GM18517 (cell line): Measurements from ENCODE around the gene IPO9.

Experiments used
- ATAC-seq: cut with Tn5 transposase; IDR thresholded peaks from one replicate; pipeline ENCODE4 v1.9.1; 2021; ENCODE audit warnings: mild to moderate bottlenecking, moderate library complexity; ENCODE audit not compliant: unreplicated experiment

IPO9 gene

DNA sequence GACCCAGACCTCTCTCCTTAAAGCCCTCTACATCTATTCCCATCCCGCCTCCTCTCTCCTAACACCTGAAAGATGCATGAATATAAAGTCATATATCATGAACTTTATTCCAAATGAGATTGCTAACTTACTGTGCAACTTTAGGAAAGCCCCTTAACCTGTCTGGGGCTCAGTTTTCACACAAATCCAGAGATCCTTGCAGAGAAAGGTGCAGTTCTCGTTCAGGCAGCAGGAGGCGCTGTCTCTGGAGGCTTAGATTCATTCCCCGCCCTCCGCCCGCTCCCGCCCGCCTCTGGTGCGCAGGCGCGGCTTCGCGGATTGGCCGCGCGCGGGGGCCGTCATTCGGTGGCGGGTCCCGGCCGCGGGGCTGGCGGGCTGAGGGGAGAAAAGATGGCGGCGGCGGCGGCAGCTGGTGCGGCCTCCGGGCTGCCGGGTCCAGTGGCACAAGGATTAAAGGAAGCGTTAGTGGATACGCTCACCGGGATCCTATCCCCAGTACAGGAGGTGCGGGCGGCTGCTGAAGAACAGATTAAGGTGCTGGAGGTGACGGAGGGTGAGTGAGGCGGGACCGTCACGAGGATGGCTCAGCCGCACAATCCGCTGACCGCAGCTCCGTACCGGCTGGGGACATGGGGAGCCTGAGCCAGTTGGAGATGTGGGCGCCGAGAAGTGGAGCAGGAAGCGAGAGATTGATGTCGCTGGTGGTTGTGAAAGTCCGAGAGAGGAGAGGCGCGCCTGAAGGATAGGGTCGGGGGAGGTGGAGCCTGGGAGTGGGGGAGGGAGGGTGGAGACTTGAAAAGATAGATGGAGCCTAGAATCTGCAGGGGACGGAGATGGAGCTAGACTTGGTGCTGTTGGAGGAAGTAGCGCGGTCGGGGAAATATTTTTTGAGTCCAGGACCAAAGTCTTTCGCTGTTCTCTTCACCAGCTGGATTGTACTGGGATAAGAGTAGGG lies at the start of gene IPO9:
Gene IPO9 (plus strand): TSS at position 338 of the 955 bp plus-strand sequence. CDS start 53 bp downstream, at position 391.
- ATAC-seq: peak; percentile 83

DNA sequence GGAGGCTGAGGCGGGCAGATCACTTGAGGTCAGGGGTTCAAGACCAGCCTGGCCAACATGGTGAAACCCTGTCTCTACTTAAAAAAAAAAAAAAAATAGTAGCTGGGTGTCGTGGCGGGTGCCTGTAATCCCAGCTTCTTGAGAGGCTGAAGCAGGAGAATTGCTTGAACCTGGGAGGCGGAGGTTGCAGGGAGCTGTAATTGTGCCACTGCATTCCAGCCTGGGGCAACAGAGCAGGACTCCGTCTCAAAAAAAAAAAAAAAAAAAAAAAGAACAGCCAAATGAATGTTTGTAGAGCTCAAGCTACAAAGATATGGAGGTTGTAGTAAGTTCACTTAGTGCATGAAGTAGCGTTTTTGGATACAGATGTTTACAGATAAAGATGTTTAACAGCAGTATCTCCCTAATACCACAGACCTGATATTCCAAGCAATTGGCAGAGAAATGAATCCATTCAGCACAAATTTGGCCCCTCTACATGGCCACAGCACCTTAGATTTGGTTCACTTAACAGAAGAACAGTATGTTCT lies 49.5 kb upstream of the IPO9 start:
- ATAC-seq: no peak

DNA sequence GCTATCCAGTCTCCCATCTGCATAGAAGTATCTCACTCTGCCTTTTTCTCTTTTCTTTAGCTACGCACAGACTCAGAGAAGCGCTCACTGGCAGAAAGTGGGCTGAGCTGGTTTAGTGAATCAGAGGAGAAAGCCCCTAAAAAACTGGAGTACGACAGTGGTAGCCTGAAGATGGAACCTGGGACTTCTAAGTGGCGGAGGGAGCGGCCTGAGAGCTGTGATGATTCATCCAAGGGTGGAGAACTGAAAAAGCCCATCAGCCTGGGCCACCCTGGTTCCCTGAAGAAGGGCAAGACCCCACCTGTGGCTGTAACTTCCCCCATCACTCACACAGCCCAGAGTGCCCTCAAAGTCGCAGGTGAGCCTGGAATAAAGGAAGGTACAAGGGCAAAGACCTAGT lies 48.0 kb upstream of the IPO9 start:
- ATAC-seq: no peak

DNA sequence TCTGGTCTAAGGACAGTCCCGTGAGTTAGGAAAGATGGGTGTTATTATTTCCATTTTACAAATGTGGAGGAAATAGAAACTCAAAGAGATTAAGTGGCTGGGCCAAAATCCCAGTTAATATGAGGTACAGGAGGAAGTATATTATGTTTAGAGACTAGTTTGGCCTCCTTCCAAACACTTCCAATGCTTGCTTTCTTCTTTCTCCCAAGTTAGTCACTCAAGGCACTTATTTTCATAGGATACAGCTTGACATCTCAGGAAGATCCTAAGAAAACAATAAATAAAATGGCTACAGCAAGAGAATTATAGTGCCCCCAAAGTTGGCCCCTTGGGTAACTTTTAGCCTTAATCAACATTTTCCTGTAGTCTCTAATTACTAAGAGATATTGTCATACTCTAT lies 47.5 kb upstream of the IPO9 start:
- ATAC-seq: no peak

- no peak for ATAC-seq
Observed at GRCh38 chr1:201782353-201782752, 46.6 kb upstream of the IPO9 start.

DNA sequence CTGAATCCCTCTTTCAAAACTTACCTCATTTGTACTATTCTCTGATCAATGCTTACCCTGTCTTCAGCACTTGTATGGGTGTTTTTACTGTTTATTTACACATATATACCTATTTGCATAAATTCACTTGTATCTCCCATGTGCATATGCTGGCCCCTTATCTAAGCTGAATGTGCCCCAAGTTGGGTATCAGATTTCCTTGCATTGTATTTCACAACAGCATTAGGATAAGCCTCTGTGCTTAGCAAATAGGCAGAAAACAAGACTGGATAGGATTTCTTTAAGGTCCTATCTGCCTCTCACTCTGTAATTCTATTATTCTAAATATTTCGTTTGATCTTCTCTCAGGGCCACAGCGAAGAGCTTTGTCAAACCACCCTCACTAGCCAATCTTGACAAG lies 45.9 kb upstream of the IPO9 start:
- ATAC-seq: no peak

DNA sequence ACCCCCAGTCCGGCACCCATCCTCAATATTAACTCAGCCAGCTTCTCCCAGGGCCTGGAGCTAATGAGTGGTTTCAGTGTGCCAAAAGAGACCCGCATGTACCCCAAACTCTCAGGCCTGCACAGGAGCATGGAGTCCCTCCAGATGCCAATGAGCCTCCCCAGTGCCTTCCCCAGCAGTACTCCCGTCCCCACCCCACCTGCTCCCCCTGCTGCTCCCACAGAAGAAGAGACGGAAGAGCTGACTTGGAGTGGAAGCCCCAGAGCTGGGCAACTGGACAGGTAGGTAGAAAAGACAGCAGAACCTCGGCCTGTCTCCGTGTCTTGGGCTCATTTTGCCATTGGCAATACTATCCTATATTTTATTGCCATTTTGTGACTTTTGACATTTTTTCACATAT lies 45.4 kb upstream of the IPO9 start:
- ATAC-seq: no peak

DNA sequence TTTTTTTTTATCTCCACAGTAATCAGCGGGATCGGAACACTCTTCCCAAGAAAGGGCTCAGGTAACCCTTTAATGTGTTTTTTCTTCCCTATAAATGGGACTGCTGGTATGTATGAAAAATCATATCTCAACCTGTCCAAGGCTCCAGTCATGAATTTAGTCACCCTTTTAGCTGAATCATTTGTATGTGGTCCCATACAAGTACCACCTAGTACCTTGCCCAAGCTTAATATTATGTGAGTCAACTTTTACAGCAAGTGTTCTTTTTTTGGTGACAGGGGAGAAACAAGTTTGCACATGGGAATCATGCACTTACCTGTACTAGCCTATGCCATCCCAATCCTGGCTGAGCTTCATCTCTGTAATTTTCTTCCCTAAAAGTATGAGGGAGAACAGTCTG lies 43.7 kb upstream of the IPO9 start:
- ATAC-seq: no peak

DNA sequence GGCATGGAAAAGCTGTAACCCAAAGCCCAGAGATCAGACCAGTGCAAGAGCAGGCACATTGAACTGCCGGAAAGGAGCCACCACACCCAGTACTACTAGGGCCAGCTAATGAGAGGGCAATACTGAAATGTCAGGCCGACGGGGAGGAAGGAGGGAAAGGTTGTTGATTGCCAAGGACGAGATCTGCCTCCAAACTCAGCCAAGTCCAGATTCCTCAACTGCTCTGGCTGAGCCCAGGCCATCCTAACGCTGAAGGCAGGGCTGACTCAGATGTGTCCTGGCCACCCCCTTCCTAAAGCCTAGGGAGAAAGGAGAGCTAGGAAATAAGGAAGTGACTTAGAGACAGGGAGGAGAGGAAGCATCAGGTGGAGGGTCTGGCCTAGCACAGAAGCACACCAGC lies 42.1 kb upstream of the IPO9 start:
- ATAC-seq: no peak

GRCh38 chr1:201788296-201788695 lies 40.7 kb upstream of the IPO9 start:
- ATAC-seq: no peak

DNA sequence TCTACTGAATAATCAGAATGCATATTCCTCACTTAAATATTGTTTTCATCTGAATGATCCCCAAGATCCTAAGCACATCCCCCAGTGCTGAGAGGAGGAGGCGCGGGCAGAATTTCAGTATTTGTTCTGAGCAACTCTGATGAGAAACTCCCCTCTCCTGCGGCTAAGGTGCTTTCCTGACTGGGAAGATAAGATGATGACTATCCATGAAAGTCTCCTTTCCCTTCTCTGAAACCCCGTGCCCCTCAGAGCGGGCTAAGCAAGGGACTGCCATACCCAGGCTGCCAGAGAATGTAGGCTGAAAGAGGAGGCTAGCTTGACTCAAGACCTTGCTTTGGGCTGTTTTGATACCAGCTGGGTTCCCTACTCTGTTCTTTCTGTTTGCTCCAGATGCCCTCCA lies 39.7 kb upstream of the IPO9 start:
- no peak for ATAC-seq

DNA sequence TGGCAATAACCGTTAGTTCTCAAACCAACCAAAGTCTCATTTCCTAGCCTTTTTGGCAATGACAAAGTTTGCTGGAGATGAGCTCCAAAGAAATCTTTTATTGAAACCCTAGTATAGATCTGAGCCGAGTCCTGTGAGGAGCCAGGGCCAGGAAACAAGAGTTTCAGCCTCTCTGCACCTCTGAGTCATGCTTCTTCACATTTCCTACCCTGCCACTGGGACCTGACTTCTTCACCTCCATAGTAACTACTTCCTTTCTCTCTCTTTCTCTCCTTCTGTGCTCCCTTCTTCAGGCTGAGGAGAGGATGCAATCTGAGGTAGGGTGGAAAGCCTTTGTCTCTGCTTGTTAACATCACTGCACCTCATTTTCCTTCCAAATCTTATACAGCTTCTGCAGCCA lies 38.7 kb upstream of the IPO9 start:
- no peak for ATAC-seq

DNA sequence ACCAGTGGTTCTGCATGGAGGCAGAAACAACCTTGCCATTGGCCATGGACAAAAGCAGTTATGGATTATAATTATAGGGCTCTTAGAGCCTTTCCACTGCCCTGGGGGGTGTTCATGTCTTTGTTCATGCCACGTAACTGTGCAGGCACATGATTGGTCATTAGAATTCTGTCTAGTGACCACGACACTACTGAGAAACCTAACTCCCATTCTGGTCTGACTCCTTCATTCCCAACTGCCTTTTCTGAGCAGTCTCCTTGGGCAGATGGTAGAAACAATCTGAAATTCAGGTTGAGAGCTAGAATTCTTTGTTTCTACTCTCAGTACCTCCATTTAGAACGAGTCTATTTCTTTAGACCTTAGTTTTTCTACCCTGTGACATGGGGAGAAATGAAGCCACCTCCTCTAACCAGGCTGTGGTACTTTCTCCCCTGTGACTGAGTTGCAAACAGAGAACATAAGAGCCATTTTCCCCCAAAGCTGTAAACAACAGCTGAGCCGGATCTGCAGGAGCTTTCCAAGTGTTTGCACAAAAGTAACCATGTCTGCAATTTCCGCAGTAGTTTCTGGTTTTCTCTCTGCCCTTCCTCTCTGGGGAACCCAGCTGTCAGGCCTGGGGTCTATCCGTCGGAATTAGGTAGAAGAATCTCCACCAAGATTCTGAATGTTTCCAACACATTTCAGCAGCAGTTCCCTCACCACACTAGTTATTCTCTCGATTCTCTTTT lies 37.7 kb upstream of the IPO9 start:
- no peak for ATAC-seq

DNA sequence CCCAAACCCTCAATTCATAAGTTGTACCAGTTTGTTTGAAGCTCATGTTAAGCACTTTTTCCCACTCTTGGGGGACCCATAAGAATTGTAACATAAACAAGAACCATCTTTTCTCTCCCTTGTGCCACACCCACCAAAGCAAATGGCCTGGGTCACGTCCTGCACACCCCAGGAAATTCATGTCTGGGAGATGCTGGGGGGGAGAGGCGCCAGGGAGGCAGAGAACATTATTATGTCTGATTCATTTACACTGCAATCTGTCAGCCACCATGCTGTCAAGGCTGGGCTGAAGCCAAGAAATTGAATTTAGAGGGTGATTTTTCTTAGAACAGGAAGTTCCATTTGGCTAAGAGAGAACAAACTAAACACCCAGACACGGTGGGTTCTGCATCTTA lies 37.2 kb upstream of the IPO9 start:
- ATAC-seq: no peak

DNA sequence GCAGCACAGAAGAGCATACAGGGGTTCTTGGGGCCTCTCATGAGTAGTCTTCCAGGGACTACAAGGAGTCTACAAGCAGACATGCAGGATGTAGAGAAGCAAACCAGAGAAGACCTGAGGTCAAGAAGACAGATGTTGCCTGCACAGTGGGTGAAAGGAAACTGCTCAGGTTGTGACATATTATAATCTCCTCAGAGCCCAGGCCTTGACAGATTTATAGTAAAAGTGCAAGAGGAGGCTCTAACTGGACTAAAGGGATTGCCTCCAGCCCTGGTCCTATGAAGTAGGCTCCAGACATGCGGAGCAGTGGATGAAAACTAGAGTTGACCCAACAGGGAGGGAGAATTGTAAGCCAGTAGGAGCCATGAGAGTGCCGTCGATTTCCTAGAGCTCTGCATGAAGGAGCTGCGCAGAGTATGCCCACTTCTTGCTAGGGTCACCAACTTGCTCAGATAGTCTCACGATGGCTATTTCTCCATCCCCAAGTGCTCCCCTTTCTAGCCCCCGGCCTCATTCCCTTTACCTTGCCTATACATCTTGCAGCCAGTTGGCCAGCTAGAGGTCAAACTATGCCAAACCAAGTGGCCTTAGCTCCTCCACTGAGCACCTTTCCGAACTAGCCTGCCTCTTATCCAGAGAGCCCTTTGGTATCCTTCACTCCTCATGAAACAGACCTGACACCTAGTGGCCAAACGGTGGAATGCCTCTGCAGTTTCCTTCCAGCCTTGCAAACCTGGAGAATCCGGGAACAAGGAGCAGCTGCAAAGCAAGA lies 36.2 kb upstream of the IPO9 start:
- ATAC-seq: no peak

GRCh38 chr1:201793306-201793925 lies 35.5 kb upstream of the IPO9 start:
- no peak for ATAC-seq

DNA sequence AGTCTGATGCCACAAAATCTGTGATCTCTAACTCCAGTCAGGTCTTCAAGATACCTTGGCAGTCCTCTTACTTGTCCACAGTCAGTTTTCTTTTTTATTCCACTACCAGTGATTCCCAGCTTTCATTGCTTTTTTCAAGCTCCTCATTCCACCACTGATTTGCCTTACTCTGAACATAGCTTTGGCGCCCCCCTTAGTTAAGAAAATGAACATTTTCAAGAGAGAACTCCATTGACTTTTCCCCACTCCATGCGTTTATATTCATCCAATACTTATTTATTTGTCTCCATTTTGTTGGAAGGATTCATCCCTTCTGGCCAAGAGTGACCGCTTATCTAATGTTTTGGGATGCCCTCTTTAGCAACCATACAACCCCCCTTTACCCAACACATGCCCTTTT lies 33.9 kb upstream of the IPO9 start:
- ATAC-seq: no peak

GRCh38 chr1:201800246-201800645 lies 28.7 kb upstream of the IPO9 start:
- ATAC-seq: no peak

DNA sequence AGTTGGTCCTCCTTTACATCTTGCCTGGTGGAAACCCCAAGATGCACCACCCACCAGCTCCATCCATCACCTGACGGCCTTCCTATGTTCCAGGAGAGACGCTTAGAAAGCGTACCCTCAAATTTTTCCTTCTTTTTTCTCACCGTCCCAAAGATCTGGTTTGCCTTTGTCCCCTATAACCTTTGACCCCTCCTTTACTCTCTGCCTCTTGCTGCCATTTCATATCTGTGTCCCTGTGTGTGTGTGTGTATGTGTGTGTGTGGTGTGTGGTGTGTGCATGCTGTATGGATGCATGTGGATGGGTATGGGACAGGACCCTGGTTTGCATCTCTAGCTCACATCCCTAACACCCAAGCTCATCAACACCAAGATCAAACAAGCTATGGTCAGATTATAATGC lies 22.2 kb upstream of the IPO9 start:
- ATAC-seq: no peak

- ATAC-seq: no peak
Observed at GRCh38 chr1:201807958-201808632, 20.9 kb upstream of the IPO9 start.
